ENCODE data around the gene KIAA1217. TPM values are rescaled to one million over a fixed set of nuclear protein-coding genes. Genes with fewer than 3 reads are reported as not detected.

Gene KIAA1217
- total RNA-seq, 1 experiment from 2014 or later: 23.4 TPM

DNA sequence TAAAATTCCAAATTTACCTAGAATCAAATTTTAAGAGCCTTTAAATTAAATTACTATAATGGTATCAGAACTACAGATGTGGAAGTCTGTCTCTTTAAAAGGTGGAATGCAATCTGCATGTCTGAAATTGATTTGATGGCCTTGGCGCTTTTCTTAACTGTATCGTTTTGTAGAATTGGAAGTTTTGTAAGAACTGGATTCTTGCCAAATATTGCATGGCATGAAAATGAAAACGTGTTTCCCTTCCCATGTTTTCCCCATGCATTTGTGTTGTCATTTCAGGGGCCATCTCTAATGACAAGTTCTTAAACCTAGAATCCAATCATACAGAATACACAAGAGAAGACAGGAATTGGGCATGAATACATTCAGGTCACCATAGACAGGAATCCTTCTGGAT, 162.5 kb downstream of the KIAA1217 start (continued):
- TF ChIP-seq, protein P1, sequence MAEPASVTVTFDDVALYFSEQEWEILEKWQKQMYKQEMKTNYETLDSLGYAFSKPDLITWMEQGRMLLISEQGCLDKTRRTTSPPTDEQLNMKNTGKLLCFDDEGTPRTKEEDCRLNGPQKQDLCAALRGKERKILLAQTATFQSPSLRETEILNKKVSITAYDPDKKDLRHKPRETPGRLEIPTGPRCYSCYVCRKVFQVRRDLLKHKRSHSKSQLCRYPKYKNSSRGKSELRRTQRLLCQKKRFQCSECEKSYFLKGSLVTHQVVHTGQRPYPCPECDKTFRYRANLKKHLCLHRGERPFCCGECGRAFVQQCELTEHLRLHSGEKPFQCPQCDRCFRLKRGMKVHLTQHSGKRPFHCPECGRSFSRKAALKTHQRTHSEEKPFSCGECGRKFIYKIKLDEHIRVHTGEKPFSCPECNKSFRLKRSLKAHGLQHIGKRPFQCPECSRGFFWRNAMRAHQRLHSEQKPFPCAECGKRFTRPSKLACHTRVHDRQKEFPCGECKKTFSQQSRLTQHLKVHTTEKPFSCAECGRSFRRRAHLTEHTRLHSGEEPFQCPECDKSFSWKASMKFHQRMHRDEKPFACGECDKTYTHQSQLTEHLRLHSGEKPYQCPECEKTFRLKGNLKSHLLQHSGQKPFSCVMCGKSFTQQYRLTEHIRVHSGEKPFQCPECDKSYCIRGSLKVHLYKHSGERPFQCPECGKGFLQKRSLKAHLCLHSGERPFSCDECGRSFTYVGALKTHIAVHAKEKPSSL (CRISPR knock-in tag; conservative IDR thresholded peaks at IDR 0.05): no peak
- TF ChIP-seq PRRX2 (CRISPR knock-in tag; IDR thresholded peaks at IDR 0.05) (no peak), FOXK1 (CRISPR knock-in tag; IDR thresholded peaks at IDR 0.05) (no peak)

DNA sequence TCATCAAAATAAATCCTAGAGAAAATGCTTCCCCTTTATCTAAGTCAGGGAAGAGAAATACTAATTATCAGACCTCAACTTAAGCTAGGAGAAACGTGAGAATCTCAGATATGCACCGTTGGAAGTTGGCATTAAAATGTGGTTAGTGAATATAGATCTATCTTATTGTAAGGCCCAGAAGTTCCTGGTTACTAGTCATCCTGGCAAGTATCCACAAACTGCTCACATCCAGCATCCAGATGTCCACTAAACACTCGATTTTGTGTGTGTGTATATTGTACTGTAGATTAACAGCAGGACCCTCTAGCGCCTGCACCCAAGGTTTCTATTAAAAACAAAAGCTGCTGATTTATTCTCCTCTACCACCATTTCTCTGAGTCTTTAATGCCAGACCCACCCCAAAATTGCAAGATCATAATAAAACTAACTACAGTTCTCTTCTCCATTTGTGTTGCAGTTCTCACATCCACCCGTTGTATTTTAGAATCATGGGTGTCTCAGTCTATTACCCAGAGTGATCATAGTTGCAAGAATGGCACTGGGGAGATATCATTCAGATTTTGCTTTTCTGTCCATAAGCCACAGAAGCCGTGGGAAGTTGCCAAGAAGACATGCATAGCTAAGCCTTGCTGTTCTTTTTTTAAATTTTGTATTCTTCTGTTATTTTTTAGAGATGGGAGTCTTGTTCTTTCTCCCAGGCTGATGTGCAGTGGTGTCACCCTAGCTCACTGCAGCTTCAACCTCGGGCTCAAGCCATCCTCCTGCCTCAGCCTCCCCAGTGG, 165.4 kb downstream of the KIAA1217 start:
- ATAC-seq: no peak
- TF ChIP-seq, protein P2, sequence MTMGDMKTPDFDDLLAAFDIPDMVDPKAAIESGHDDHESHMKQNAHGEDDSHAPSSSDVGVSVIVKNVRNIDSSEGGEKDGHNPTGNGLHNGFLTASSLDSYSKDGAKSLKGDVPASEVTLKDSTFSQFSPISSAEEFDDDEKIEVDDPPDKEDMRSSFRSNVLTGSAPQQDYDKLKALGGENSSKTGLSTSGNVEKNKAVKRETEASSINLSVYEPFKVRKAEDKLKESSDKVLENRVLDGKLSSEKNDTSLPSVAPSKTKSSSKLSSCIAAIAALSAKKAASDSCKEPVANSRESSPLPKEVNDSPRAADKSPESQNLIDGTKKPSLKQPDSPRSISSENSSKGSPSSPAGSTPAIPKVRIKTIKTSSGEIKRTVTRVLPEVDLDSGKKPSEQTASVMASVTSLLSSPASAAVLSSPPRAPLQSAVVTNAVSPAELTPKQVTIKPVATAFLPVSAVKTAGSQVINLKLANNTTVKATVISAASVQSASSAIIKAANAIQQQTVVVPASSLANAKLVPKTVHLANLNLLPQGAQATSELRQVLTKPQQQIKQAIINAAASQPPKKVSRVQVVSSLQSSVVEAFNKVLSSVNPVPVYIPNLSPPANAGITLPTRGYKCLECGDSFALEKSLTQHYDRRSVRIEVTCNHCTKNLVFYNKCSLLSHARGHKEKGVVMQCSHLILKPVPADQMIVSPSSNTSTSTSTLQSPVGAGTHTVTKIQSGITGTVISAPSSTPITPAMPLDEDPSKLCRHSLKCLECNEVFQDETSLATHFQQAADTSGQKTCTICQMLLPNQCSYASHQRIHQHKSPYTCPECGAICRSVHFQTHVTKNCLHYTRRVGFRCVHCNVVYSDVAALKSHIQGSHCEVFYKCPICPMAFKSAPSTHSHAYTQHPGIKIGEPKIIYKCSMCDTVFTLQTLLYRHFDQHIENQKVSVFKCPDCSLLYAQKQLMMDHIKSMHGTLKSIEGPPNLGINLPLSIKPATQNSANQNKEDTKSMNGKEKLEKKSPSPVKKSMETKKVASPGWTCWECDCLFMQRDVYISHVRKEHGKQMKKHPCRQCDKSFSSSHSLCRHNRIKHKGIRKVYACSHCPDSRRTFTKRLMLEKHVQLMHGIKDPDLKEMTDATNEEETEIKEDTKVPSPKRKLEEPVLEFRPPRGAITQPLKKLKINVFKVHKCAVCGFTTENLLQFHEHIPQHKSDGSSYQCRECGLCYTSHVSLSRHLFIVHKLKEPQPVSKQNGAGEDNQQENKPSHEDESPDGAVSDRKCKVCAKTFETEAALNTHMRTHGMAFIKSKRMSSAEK (CRISPR knock-in tag; IDR thresholded peaks at IDR 0.05; ENCODE audit: borderline replicate concordance): no peak
- TF ChIP-seq RELA (CRISPR knock-in tag; IDR thresholded peaks at IDR 0.05; ENCODE audit: borderline replicate concordance): no peak
- TF ChIP-seq, protein P3, sequence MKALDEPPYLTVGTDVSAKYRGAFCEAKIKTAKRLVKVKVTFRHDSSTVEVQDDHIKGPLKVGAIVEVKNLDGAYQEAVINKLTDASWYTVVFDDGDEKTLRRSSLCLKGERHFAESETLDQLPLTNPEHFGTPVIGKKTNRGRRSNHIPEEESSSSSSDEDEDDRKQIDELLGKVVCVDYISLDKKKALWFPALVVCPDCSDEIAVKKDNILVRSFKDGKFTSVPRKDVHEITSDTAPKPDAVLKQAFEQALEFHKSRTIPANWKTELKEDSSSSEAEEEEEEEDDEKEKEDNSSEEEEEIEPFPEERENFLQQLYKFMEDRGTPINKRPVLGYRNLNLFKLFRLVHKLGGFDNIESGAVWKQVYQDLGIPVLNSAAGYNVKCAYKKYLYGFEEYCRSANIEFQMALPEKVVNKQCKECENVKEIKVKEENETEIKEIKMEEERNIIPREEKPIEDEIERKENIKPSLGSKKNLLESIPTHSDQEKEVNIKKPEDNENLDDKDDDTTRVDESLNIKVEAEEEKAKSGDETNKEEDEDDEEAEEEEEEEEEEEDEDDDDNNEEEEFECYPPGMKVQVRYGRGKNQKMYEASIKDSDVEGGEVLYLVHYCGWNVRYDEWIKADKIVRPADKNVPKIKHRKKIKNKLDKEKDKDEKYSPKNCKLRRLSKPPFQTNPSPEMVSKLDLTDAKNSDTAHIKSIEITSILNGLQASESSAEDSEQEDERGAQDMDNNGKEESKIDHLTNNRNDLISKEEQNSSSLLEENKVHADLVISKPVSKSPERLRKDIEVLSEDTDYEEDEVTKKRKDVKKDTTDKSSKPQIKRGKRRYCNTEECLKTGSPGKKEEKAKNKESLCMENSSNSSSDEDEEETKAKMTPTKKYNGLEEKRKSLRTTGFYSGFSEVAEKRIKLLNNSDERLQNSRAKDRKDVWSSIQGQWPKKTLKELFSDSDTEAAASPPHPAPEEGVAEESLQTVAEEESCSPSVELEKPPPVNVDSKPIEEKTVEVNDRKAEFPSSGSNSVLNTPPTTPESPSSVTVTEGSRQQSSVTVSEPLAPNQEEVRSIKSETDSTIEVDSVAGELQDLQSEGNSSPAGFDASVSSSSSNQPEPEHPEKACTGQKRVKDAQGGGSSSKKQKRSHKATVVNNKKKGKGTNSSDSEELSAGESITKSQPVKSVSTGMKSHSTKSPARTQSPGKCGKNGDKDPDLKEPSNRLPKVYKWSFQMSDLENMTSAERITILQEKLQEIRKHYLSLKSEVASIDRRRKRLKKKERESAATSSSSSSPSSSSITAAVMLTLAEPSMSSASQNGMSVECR (CRISPR knock-in tag; IDR thresholded peaks at IDR 0.05; ENCODE audit: borderline replicate concordance): no peak
- Mint-ChIP-seq H3K36me3 (peaks cover 30% of the 10 kb centered on the region), H3K4me1 (peaks cover 40% of the 10 kb centered on the region), H3K9me3 (peaks cover 21% of the 10 kb centered on the region), H3K27ac (no peak overlapping the region), H3K27me3 (ENCODE audit: low read depth) (no peaks in the 10 kb centered on the region), H3K4me3 (no peak overlapping the region)
- ChIA-PET CTCF (no interaction called here), POLR2A (no interaction called here)
- no peak for DNase-seq (ENCODE audit: low spot score)

DNA sequence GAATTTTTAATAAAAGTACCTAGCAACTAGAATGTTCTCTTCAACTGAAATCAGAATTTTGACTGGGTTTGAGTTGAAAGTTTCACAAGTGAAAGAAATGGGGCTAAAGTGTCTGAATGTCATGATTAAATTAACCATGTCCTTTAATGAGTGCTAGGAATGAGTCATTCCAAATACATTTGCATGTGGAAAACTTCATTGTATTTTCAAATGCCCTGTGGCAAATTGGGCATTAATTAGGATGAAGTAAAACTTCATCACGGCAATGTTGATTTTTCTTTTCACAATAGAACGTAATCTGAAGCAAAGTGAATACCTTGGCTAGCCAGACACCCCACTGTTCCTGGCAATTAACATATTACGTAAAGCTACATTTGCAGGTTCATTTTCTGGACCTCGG, 166.6 kb downstream of the KIAA1217 start:
- ATAC-seq: no peak
- DNase-seq (ENCODE audit: low spot score): no peak
- ChIA-PET CTCF (interaction anchor here (0.9 to 1.3 kb wide), 2 partner anchors 124 to 138 kb away, joined by 3 to 4 read pairs; no protein-coding TSS in a partner anchor), POLR2A (no interaction called here)
- Mint-ChIP-seq H3K27ac (no peak overlapping the region), H3K27me3 (ENCODE audit: low read depth) (no peaks in the 10 kb centered on the region), H3K9me3 (peaks cover 21% of the 10 kb centered on the region), H3K36me3 (peaks cover 30% of the 10 kb centered on the region), H3K4me1 (peaks cover 33% of the 10 kb centered on the region), H3K4me3 (no peak overlapping the region; the same call in 1 of the 2 replicates)
- TF ChIP-seq, protein P4, sequence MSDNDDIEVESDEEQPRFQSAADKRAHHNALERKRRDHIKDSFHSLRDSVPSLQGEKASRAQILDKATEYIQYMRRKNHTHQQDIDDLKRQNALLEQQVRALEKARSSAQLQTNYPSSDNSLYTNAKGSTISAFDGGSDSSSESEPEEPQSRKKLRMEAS (CRISPR knock-in tag; IDR thresholded peaks at IDR 0.05): no peak
- TF ChIP-seq, protein P5, sequence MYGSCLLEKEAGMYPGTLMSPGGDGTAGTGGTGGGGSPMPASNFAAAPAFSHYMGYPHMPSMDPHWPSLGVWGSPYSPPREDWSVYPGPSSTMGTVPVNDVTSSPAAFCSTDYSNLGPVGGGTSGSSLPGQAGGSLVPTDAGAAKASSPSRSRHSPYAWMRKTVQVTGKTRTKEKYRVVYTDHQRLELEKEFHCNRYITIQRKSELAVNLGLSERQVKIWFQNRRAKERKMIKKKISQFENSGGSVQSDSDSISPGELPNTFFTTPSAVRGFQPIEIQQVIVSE (CRISPR knock-in tag; IDR thresholded peaks at IDR 0.05; ENCODE audit: borderline replicate concordance): no peak
- TF ChIP-seq ZNF317 (CRISPR knock-in tag; IDR thresholded peaks at IDR 0.05; ENCODE audit: borderline replicate concordance, low read depth) (no peak), ZNF232 (CRISPR knock-in tag; IDR thresholded peaks at IDR 0.05) (no peak), RELA (CRISPR knock-in tag; IDR thresholded peaks at IDR 0.05; ENCODE audit: borderline replicate concordance) (no peak), ZNF219 (CRISPR knock-in tag; IDR thresholded peaks at IDR 0.05; ENCODE audit: borderline replicate concordance) (no peak)
- TF ChIP-seq, protein P6, sequence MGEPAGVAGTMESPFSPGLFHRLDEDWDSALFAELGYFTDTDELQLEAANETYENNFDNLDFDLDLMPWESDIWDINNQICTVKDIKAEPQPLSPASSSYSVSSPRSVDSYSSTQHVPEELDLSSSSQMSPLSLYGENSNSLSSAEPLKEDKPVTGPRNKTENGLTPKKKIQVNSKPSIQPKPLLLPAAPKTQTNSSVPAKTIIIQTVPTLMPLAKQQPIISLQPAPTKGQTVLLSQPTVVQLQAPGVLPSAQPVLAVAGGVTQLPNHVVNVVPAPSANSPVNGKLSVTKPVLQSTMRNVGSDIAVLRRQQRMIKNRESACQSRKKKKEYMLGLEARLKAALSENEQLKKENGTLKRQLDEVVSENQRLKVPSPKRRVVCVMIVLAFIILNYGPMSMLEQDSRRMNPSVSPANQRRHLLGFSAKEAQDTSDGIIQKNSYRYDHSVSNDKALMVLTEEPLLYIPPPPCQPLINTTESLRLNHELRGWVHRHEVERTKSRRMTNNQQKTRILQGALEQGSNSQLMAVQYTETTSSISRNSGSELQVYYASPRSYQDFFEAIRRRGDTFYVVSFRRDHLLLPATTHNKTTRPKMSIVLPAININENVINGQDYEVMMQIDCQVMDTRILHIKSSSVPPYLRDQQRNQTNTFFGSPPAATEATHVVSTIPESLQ (CRISPR knock-in tag; IDR thresholded peaks at IDR 0.05): no peak
- TF ChIP-seq, protein P7, sequence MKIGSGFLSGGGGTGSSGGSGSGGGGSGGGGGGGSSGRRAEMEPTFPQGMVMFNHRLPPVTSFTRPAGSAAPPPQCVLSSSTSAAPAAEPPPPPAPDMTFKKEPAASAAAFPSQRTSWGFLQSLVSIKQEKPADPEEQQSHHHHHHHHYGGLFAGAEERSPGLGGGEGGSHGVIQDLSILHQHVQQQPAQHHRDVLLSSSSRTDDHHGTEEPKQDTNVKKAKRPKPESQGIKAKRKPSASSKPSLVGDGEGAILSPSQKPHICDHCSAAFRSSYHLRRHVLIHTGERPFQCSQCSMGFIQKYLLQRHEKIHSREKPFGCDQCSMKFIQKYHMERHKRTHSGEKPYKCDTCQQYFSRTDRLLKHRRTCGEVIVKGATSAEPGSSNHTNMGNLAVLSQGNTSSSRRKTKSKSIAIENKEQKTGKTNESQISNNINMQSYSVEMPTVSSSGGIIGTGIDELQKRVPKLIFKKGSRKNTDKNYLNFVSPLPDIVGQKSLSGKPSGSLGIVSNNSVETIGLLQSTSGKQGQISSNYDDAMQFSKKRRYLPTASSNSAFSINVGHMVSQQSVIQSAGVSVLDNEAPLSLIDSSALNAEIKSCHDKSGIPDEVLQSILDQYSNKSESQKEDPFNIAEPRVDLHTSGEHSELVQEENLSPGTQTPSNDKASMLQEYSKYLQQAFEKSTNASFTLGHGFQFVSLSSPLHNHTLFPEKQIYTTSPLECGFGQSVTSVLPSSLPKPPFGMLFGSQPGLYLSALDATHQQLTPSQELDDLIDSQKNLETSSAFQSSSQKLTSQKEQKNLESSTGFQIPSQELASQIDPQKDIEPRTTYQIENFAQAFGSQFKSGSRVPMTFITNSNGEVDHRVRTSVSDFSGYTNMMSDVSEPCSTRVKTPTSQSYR (CRISPR knock-in tag; IDR thresholded peaks at IDR 0.05): no peak
